Measurements from ENCODE around the gene CTSL. TPM values are rescaled to one million over a fixed set of nuclear protein-coding genes. Genes with fewer than 3 reads are reported as not detected.
A peak's percentile ranks its signal among the peaks of the same experiment; 100 is the strongest.

Gene CTSL
- total and polyA plus RNA-seq, 2 donors (not counting 1 experiment from before 2014, with no cell fraction given), result 487 to 826 TPM

DNA sequence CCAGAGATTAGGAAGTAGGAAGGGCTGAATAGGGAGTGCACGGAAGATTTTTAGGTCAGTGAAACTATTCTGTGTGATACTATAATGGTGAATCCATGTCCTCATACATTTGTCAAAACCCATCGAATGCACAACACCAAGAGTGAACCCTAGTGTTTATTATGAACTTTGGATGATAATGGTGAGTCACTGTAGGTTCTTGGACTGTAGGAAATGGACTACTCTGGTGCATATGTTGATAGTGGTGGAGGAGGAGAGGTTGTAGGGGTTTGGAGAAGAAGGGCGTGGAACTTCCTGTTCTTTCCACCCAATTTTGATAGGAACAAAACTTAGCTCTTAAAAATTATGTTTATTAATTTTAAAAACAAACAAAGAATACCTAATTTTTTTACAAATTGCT lies 14.3 kb downstream of the CTSL start:
- Histone ChIP-seq H3K9ac (ENCODE audit: insufficient read depth, low read length) (no peak overlapping the region), H3K4me1 (ENCODE audit: control insufficient read depth, extremely low read depth, insufficient read depth, low read length) (no peaks in the 10 kb centered on the region), H3K4me3 (replicated peaks in 1 of 4; ENCODE audit: control extremely low read depth in 1 of 4, insufficient read depth in 1 of 4, low read depth in 3 of 4, low read length in 4 of 4) (no peak overlapping the region), H3K79me2 (ENCODE audit: control insufficient read depth, insufficient read depth, low read length) (no peaks in the 10 kb centered on the region), H3K9me3 (ENCODE audit: control insufficient read depth, insufficient read depth, low read depth, low read length) (no peaks in the 10 kb centered on the region), H3K27ac (ENCODE audit: insufficient read depth, low read length) (no peak overlapping the region), H2AFZ (ENCODE audit: low read length) (no peak overlapping the region), H4K20me1 (ENCODE audit: control insufficient read depth, extremely low read depth, insufficient read depth, low read length) (no peaks in the 10 kb centered on the region), H3K4me2 (ENCODE audit: extremely low read depth, insufficient read depth, low read length) (no peak overlapping the region), H3K27me3 (ENCODE audit: control insufficient read depth, insufficient read depth, low read length) (no peaks in the 10 kb centered on the region), H3K36me3 (ENCODE audit: control insufficient read depth, insufficient read depth, low read length) (no peaks in the 10 kb centered on the region)
- no peak for TF ChIP-seq EZH2 (IDR thresholded peaks at IDR 0.05; ENCODE audit: low read length, missing control alignments)
- DNase-seq (ENCODE audit: low read depth in 2 of 2), result no peak

DNA sequence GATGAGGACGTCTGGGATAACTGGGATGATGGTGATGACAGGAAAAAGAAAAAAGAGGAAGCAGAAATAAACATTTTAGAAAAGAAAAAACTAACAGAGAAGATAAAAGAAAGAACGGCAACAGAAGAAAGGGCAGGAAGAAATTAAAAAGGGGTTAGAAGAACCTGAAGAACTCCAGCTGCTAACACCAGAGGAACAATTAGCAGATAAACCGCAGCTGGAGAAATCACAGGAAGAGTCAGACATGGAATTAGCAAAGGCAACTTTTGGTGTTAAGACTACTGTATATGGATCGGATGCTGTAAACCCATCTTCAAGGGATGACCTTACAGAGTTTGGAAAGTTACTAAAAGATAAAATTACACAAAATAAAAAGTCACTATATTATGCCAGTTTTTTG lies 15.4 kb downstream of the CTSL start:
- Histone ChIP-seq H3K4me1 (ENCODE audit: control insufficient read depth, extremely low read depth, insufficient read depth, low read length) (no peaks in the 10 kb centered on the region), H2AFZ (ENCODE audit: low read length) (peak overlapping the region; percentile 26), H4K20me1 (ENCODE audit: control insufficient read depth, extremely low read depth, insufficient read depth, low read length) (no peaks in the 10 kb centered on the region), H3K9ac (ENCODE audit: insufficient read depth, low read length) (no peak overlapping the region), H3K9me3 (ENCODE audit: control insufficient read depth, insufficient read depth, low read depth, low read length) (no peaks in the 10 kb centered on the region), H3K4me3 (replicated peaks in 1 of 4; ENCODE audit: control extremely low read depth in 1 of 4, insufficient read depth in 1 of 4, low read depth in 3 of 4, low read length in 4 of 4) (no peak overlapping the region), H3K79me2 (ENCODE audit: control insufficient read depth, insufficient read depth, low read length) (no peaks in the 10 kb centered on the region), H3K27ac (ENCODE audit: insufficient read depth, low read length) (no peak overlapping the region), H3K36me3 (ENCODE audit: control insufficient read depth, insufficient read depth, low read length) (no peaks in the 10 kb centered on the region), H3K27me3 (ENCODE audit: control insufficient read depth, insufficient read depth, low read length) (no peaks in the 10 kb centered on the region), H3K4me2 (ENCODE audit: extremely low read depth, insufficient read depth, low read length) (peak overlapping the region; percentile 8)
- DNase-seq (ENCODE audit: low read depth in 2 of 2), result no peak
- no peak for TF ChIP-seq EZH2 (IDR thresholded peaks at IDR 0.05; ENCODE audit: low read length, missing control alignments)
- TF ChIP-seq, protein P1, sequence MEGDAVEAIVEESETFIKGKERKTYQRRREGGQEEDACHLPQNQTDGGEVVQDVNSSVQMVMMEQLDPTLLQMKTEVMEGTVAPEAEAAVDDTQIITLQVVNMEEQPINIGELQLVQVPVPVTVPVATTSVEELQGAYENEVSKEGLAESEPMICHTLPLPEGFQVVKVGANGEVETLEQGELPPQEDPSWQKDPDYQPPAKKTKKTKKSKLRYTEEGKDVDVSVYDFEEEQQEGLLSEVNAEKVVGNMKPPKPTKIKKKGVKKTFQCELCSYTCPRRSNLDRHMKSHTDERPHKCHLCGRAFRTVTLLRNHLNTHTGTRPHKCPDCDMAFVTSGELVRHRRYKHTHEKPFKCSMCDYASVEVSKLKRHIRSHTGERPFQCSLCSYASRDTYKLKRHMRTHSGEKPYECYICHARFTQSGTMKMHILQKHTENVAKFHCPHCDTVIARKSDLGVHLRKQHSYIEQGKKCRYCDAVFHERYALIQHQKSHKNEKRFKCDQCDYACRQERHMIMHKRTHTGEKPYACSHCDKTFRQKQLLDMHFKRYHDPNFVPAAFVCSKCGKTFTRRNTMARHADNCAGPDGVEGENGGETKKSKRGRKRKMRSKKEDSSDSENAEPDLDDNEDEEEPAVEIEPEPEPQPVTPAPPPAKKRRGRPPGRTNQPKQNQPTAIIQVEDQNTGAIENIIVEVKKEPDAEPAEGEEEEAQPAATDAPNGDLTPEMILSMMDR (conservative IDR thresholded peaks at IDR 0.05 in 1 of 2, IDR thresholded peaks at IDR 0.05 in 1 of 2; ENCODE audit: low read depth in 1 of 2, low read length in 2 of 2), result no peak

DNA sequence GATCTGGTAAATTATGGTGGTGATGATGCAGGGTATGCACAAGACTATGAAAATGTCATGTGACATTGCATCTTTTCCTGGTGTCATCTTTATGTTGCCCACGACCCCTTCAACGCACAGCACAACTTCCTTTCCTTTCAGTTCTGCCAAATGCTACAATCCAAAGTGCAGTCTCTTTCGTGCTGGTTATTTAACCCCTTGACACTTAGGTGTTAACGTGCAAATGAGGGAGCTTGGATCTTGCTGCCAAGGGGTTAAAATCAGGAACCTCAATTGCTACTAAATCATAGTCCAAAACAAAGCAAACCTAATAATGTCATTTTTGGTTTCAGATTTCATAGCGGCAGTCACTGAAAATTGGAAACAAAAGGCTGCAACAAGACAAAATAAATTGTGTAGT lies 16.0 kb downstream of the CTSL start:
- Histone ChIP-seq H3K4me1 (ENCODE audit: control insufficient read depth, extremely low read depth, insufficient read depth, low read length) (no peaks in the 10 kb centered on the region), H3K36me3 (ENCODE audit: control insufficient read depth, insufficient read depth, low read length) (no peaks in the 10 kb centered on the region), H4K20me1 (ENCODE audit: control insufficient read depth, extremely low read depth, insufficient read depth, low read length) (no peaks in the 10 kb centered on the region), H3K9me3 (ENCODE audit: control insufficient read depth, insufficient read depth, low read depth, low read length) (no peaks in the 10 kb centered on the region), H3K27ac (ENCODE audit: insufficient read depth, low read length) (no peak overlapping the region), H3K4me2 (ENCODE audit: extremely low read depth, insufficient read depth, low read length) (peak overlapping the region; percentile 58), H3K4me3 (replicated peaks in 1 of 4; ENCODE audit: control extremely low read depth in 1 of 4, insufficient read depth in 1 of 4, low read depth in 3 of 4, low read length in 4 of 4) (no peak overlapping the region), H3K79me2 (ENCODE audit: control insufficient read depth, insufficient read depth, low read length) (no peaks in the 10 kb centered on the region), H2AFZ (ENCODE audit: low read length) (peak overlapping the region; percentile 3), H3K27me3 (ENCODE audit: control insufficient read depth, insufficient read depth, low read length) (no peaks in the 10 kb centered on the region), H3K9ac (ENCODE audit: insufficient read depth, low read length) (no peak overlapping the region)
- peak in 1 of 2 donors; percentile 9 for DNase-seq (ENCODE audit: low read depth in 2 of 2)
- TF ChIP-seq, protein P1 (conservative IDR thresholded peaks at IDR 0.05 in 1 of 2, IDR thresholded peaks at IDR 0.05 in 1 of 2; ENCODE audit: low read depth in 1 of 2, low read length in 2 of 2), result no peak
- TF ChIP-seq EZH2 (IDR thresholded peaks at IDR 0.05; ENCODE audit: low read length, missing control alignments), result no peak

Measured in fibroblast of lung (primary cell).